Fibroblast of upper back skin (primary cell): ENCODE results near the gene CCDC124.

Experiments used
- DNase-seq: peaks from one replicate; pipeline ENCODE4 v3.0.0-alpha.2; 2013

Gene CCDC124

GRCh38 chr19:17989425-17990094 is 56.7 kb downstream of the CCDC124 start:
- DNase-seq, result no peak

- no peak for DNase-seq
Measured at GRCh38 chr19:17993076-17993813, 60.4 kb downstream of the CCDC124 start.
